GM06990 (cell line): ENCODE data around the gene ELF1.

Experiments
- DNase-seq: peaks from one replicate; pipeline ENCODE4 v3.0.0-alpha.2; 2011; ENCODE audit not compliant: insufficient read length; ENCODE audit errors: extremely low read depth
- H3K27me3 ChIP-seq: replicated peaks from 2 replicates; pipeline ENCODE4 v1.6.0; 2011; ENCODE audit warnings: low read length; ENCODE audit not compliant: control insufficient read depth, insufficient read depth
- H3K36me3 ChIP-seq: 2 replicates; pipeline ENCODE4 v1.5.1; 2011; ENCODE audit warnings: low read length; ENCODE audit not compliant: control insufficient read depth, insufficient read depth
- H3K4me3 ChIP-seq: replicated peaks from 2 replicates; pipeline ENCODE4 v1.5.1; 2011; ENCODE audit warnings: low read depth, mild to moderate bottlenecking, control low read depth, low read length
- TF ChIP-seq, protein P1 (sequence below): IDR thresholded peaks from 2 replicates; pipeline ENCODE4 v1.5.1; 2011; ENCODE audit warnings: low read length, control low read depth, mild to moderate bottlenecking, inconsistent platforms; ENCODE audit not compliant: insufficient read depth, poor library complexity, severe bottlenecking

The ELF1 gene

DNA sequence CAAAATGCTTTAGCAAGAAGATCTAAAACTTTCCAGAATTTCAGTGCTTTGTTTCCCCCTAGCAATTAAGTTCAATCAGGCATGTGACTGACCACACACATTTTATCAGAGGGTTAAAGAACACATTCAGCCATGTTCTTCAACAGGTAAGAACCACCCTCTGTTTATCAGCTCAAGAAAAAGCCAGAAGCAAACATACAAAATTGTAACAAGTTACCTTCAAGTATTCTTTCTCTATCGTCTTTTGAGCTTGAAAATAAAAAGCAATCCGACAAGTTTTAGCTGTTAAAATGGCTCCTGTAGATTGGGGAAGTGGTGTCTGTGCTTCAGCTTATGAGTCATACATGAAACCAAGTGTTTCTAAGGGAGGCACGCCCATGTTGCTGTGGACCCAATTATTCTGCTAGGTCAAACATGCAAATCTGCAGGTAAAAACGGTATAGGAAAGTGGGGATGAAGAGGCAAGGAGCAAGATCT lies at the start of gene ELF1:
Gene ELF1 (minus strand): TSS at position 306 of the 477 bp plus-strand sequence. CDS start 37,262 bp downstream, outside the sequence.
- Histone ChIP-seq H3K4me3 (peak within 1 kb of the TSS; percentile 76), H3K27me3 (no peaks in the 10 kb centered on the region), H3K36me3 (no peaks in the 10 kb centered on the region)
- peak; percentile 80 for DNase-seq
- TF ChIP-seq, protein P1, sequence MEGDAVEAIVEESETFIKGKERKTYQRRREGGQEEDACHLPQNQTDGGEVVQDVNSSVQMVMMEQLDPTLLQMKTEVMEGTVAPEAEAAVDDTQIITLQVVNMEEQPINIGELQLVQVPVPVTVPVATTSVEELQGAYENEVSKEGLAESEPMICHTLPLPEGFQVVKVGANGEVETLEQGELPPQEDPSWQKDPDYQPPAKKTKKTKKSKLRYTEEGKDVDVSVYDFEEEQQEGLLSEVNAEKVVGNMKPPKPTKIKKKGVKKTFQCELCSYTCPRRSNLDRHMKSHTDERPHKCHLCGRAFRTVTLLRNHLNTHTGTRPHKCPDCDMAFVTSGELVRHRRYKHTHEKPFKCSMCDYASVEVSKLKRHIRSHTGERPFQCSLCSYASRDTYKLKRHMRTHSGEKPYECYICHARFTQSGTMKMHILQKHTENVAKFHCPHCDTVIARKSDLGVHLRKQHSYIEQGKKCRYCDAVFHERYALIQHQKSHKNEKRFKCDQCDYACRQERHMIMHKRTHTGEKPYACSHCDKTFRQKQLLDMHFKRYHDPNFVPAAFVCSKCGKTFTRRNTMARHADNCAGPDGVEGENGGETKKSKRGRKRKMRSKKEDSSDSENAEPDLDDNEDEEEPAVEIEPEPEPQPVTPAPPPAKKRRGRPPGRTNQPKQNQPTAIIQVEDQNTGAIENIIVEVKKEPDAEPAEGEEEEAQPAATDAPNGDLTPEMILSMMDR = no peak

DNA sequence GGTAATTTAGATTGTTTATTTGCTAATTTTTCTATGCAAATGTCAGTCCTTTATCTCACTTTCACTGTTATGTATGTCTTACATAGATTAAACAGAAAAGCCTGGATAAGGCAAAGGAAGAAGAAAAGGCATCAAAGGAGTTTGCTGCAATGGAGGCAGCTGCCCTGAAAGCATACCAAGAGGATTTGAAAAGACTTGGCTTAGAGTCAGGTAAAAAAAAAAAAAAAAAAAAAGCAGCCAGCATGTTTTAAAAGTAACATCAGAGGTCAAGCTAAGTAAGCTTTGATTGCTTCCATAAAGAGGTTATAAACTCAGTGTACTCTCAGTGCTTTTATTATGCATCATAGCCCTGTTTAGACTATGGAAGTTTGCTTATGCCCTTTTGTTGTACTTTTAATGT lies 46.0 kb upstream of the ELF1 start:
- no peak for DNase-seq
- TF ChIP-seq, protein P1 = no peak
- no peaks in the 10 kb centered on the region for H3K27me3 ChIP-seq
- no peak overlapping the region for H3K4me3 ChIP-seq
- peaks cover 6% of the 10 kb centered on the region for H3K36me3 ChIP-seq

DNA sequence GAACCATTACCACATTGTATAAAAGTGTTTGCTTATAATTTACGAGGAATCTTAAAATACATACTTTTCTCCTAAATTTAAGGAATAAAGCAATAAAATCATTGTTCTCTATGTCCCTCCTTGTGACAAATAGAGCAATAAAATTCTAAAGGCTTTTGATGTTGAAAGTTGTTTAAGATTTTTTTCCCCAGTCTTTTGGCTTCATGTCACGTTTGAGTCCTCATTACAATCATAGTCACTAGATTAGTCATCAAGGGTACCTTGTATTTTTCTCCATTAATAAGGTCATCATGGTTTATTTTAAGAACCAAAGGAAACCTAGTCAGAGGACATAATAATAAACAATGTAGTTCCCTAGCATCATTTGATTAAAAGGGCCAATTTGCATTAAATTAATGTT lies 45.4 kb upstream of the ELF1 start:
- no peaks in the 10 kb centered on the region for H3K27me3 ChIP-seq
- no peak for DNase-seq
- TF ChIP-seq, protein P1 = no peak
- peaks cover 4% of the 10 kb centered on the region for H3K36me3 ChIP-seq
- H3K4me3 ChIP-seq = no peak overlapping the region

DNA sequence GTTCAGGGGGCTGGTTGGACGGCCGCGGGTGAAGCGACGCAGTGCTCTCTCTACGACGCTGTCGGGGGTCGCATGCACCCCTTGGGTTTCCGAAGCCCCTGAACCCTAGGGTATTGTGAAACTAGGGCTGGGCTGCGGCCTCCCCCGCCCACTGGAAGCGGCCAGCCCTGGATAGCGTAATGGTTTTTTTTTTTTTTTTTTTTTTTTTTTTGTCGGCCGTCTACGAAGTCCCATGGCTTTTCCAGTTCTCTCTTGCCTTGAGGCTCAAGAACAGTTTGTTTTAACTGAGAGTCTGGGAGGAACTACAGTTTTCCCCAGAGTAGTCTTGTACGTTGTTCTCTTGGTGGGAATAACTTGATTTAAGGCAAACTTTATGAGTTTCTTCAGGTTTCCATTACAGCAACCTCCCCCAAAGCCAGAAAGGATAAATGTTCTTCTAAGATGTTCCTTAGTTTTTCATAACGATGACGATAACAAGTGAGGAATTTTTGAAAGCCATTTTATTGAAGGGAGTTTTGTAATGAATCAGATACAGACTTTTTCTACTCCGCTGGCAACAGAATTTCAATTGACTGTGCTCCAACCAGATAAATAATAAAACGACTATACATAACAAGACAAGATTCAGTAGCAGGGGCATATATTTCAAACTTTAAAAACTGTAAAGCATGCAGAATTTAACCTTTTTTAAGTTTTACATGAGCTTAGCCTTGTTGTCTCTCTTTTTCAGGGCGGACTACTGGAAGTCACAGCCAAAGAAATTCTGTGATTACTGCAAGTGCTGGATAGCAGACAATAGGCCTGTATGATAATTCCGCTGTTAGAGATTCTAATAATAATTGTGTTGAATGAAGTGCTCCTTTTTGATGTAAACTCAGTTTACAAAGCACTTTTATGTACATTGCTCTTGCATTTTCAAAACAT lies 43.1 kb upstream of the ELF1 start:
- DNase-seq = no peak
- TF ChIP-seq, protein P1 = peak; percentile 10
- Histone ChIP-seq H3K4me3 (peak overlapping the region; percentile 93), H3K27me3 (no peaks in the 10 kb centered on the region), H3K36me3 (peaks cover 2% of the 10 kb centered on the region; the same call in 1 of the 2 replicates)

DNA sequence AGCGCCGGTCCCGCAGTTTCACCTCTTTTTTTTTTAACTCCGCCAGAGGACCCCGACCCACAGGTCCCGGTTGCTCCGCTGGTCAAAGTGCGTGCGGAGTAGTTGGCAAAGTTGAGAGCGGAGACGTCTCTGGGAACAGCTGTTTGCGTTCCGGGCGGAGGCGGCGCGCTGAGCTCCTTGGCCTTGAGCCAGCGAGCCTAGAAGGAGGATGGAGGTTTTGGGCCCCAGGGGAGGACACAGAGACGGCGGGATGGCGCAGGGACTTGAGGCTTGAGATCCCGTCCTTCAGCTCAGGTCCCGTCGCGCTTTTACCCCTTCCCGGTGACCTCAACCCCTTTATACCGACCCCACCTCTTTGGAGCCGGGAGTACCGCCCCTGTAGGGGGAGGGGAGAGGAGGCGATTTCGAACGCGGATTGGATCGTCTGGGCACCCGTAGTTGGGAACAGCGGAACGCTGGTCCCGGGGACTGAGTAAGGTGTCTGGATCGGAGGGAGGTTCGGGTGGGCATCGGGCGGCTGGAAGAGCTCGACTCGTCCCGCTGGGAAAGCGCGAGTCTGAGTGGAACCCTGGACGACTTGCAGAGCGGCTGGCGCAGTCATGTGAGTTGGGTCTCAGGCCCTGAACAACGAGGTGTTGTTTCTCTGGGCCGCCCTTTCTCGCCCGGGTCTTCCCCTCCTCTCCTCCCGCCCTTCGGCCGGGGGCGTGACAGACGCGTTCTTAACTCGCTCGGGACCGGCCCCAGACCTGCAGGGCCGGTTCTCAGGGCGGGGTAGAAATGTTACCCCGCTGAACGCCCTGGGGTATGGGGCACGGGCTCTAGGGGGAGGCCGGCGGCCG lies 42.2 kb upstream of the ELF1 start, which contains the start of gene WBP4:
Gene WBP4 (plus strand): TSS at position 435 of the 839 bp plus-strand sequence. CDS start 165 bp downstream, at position 600.
- Histone ChIP-seq H3K27me3 (no peaks in the 10 kb centered on the region), H3K36me3 (no peaks in the 10 kb centered on the region), H3K4me3 (peak within 1 kb of the TSS; percentile 93)
- TF ChIP-seq, protein P1 = peak; percentile 30
- peak; percentile 96 for DNase-seq
